Natural killer cell treated with Interleukin-12 subunit alpha and Interleukin-12 subunit beta and Interleukin-15 and Interleukin-18, amount 100 ng/mL, for 72 hours (primary cell): ENCODE results near the gene DENND2A. TPM values are rescaled to one million over a fixed set of nuclear protein-coding genes. Genes with fewer than 3 reads are reported as not detected.

Source experiments
- ATAC-seq, 2 donors: fragments of 150-1000 bp; cut with Tn5 transposase in 1 of 2; sonication (Bioruptor Pico), chemical (Tn5 transposase) in 1 of 2; 2 replicates each; pipeline ENCODE4 v1.10.0; 2021
- DNase-seq: peaks from one replicate; pipeline ENCODE4 v3.0.0; 2022; ENCODE audit warnings: low spot score
- H3K27ac Mint-ChIP-seq, 2 donors: 1 replicate in 1 of 2; 2 replicates in 1 of 2; pipeline ENCODE4 v1.8.0; 2022; ENCODE audit warnings: mixed read lengths in 2 of 2, mild to moderate bottlenecking in 1 of 2, moderate library complexity in 1 of 2
- H3K27me3 Mint-ChIP-seq, 2 donors: 1 replicate in 1 of 2; 2 replicates in 1 of 2; pipeline ENCODE4 v1.8.0; 2022; ENCODE audit warnings: mixed read lengths in 2 of 2
- H3K36me3 Mint-ChIP-seq: one replicate; pipeline ENCODE4 v1.8.0; 2022; ENCODE audit warnings: mixed read lengths
- H3K4me1 Mint-ChIP-seq, 2 donors: 1 replicate in 1 of 2; 2 replicates in 1 of 2; pipeline ENCODE4 v1.8.0; 2022; ENCODE audit warnings: low read depth in 2 of 2, mixed read lengths in 2 of 2, mild to moderate bottlenecking in 1 of 2
- H3K4me3 Mint-ChIP-seq: one replicate; pipeline ENCODE4 v1.8.0; 2022; ENCODE audit warnings: mixed read lengths
- H3K9me3 Mint-ChIP-seq: 2 replicates; pipeline ENCODE4 v1.8.0; 2022; ENCODE audit warnings: mixed read lengths
- total RNA-seq, 2 donors: library from RNA; stranded (reverse); gene quantifications; one replicate each; pipeline ENCODE4 v1.2.3, GENCODE V29; 2022

Gene DENND2A
- not detected for total RNA-seq

DNA sequence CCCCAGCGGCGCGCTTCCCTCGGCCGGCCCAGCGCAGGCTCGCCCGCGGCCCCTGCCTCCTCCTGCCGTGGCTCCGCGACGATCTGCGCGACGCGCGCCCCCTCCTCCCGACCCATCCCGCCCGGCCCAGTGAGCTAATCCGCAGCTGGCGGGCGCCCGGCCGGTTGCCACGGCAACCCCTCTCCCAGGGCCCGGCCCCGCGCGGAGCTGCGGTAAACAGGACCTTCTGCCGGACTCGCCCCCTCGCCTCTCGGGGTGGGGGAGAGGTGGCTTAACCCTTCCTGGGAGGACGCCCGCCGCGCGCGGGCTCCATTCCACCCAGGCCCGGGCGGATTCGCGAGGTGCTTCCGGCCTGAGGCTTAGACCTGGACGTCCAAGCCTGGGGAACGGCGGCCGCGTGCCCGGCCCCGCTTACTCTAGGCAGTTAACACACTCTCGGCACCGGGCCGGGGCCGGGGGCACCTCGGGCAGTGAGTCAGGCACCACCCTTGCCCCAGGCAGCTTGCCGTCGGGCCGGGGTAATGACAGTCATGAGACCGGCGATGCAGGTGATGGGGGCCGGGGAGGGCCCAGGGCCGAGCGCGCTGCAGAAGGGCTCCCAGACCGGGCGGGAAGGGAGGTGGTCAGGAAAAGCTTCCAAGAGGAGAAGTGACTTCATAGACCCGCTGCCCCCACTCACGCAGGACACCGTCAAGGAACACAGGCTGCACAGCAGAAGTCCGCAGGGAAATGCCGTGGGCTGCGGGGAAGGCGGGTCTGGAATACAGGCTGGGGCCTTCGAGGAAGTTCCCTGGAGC lies at the start of gene DENND2A:
DENND2A (minus strand) TSS at position 87 of the 797 bp plus-strand sequence. CDS start 38,416 bp downstream, outside the sequence.
- H3K36me3 Mint-ChIP-seq: no peaks in the 10 kb centered on the region
- no peak within 1 kb of the TSS for H3K27ac Mint-ChIP-seq
- H3K9me3 Mint-ChIP-seq: no peaks in the 10 kb centered on the region
- peaks cover 50 to 51% of the 10 kb centered on the region in 2 donors for H3K27me3 Mint-ChIP-seq
- ATAC-seq: peak in 1 of 2 donors; percentile 24
- no peak for DNase-seq
- peak within 1 kb of the TSS; percentile 58 for H3K4me3 Mint-ChIP-seq
- peaks cover 9 to 14% of the 10 kb centered on the region in 2 donors for H3K4me1 Mint-ChIP-seq

- DNase-seq (no peak), ATAC-seq (no peak)
- H3K27me3 Mint-ChIP-seq: no peaks in the 10 kb centered on the region
- H3K4me1 Mint-ChIP-seq: peaks cover 17% of the 10 kb centered on the region in 2 donors
- no peaks in the 10 kb centered on the region for H3K36me3 Mint-ChIP-seq
- no peak overlapping the region for H3K4me3 Mint-ChIP-seq
- H3K27ac Mint-ChIP-seq: no peak overlapping the region
- no peaks in the 10 kb centered on the region for H3K9me3 Mint-ChIP-seq
These were observed 48.9 kb upstream of the DENND2A start for GRCh38 chr7:140689199-140690152.

DNA sequence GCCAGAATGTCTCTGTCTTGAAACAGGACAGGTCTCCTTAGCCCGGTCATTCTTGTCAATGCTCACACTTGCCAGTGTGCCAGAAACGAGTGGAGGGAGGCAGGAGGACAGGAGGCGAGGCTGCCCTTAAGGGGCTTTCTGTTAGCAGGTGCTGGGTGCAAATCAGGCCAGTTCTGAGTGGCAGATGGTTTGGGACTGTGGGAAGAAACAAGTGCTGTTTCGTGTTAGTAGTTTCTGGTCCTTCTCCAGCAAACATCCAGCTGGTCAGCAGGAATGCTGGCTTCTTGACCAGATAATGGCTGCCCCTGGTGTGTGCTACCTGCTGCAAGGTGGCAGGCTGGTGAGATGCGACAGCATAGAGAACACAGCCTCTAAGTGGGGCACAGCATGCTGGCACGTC lies 47.7 kb upstream of the DENND2A start:
- H3K27ac Mint-ChIP-seq: no peak overlapping the region
- DNase-seq: no peak
- no peaks in the 10 kb centered on the region for H3K27me3 Mint-ChIP-seq

DNA sequence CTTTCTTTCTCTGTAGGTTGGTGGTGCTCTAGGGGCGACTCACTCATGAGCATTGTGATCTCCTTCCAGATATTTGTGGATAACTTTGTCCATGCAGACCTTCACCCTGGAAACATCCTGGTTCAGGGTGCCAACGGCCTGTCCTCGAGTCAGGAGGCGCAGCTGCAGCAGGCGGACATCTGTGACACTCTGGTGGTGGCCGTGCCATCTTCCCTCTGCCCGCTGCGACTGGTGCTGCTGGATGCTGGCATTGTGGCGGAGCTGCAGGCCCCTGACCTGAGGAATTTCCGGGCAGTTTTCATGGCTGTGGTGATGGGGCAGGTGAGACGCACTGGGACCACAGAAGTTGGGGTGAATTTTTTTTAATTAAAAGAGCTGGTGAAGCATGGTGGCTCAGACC lies 46.3 kb upstream of the DENND2A start:
- no peaks in the 10 kb centered on the region for H3K27me3 Mint-ChIP-seq
- ATAC-seq: no peak

More for the DNA sequence above, 47.7 kb upstream of the DENND2A start:
- Mint-ChIP-seq H3K9me3 (no peaks in the 10 kb centered on the region), H3K4me3 (no peak overlapping the region), H3K4me1 (peaks cover 14 to 15% of the 10 kb centered on the region in 2 donors), H3K36me3 (no peaks in the 10 kb centered on the region)
- ATAC-seq: no peak

DNA sequence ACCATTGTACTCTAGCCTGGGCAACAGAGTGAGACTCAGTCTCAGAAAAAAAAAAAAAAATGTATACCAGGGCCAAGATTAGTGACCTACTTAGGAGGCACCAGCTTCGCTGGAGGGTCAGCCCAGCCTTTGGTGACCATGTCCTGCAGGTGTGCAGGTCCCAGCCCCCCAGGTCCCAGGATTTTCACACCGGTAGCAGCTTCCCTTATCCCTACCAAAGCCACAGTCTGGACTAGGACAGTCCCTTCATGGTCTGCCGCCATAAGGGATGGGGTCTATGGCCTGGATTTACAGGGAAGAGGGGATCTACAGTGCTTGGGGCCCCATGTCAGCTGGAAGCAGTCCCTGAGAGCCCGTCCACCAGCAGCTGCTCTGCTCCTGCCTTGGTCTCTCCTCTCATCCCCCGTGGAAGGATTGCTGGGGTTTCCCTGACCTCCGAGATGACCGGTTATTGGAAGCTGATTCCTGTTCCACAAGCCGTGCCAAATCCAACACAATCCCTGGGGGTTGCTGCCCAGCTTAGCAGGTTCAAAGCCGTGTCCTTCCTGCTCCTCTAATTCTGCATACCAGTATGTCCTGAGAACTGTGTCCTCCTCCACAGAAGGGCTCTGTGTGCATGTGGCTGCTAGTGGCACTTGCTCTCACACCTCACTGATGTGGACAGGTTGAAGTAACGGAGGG lies 44.9 kb upstream of the DENND2A start:
- Mint-ChIP-seq H3K27ac (no peak overlapping the region), H3K4me3 (no peak overlapping the region), H3K4me1 (no peaks in the 10 kb centered on the region), H3K9me3 (no peaks in the 10 kb centered on the region), H3K27me3 (no peaks in the 10 kb centered on the region), H3K36me3 (no peaks in the 10 kb centered on the region)
- no peak for ATAC-seq
- no peak for DNase-seq

More for the DNA sequence above, 46.3 kb upstream of the DENND2A start:
- Mint-ChIP-seq H3K4me1 (peaks cover under 1 to 1% of the 10 kb centered on the region in 2 donors), H3K36me3 (no peaks in the 10 kb centered on the region), H3K9me3 (no peaks in the 10 kb centered on the region), H3K27ac (no peak overlapping the region), H3K4me3 (no peak overlapping the region)
- no peak for DNase-seq

DNA sequence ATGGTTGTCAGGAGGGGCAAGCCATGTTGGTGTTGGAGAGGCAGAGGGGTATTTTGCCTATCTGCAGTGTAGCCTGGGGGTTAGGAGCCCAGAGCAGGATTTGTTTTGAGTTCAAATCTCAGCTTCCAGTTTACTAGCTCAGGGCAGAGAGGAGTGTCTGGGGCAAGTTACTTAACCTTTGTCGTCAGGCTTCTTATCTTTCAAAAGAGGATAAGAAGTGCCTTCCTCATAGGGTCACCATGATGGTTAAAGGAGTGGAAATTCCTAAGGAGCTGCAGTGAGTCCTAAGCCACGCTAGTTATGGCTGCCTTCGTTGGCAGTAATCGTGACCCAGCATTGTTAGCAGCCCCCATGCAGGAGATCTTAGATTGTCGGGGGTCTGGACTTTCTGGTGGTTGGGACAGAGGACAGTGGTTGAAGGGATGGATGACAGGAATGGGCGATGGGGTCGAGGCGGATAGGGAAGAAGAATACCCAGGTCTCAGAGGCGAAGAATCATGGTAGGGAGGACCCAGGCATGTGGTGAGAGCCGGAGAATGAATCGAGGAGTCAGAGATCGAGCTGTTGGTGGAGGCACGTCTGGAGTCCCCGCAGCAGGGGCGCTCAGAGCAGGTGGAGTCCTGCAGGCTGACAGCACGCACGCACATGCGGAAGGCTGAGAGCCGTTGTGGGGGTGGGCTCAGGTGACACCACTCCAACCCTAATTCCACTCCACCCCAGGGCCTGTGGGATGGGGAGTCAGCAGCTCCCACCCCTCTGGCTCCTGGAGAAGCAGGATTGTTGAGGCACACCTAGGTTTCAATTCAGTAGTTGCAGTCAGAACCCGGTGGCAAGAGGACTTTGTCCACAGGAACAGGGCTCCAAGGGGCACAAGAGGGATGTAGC lies 43.7 kb upstream of the DENND2A start:
- Mint-ChIP-seq H3K4me1 (no peaks in the 10 kb centered on the region), H3K36me3 (no peaks in the 10 kb centered on the region), H3K9me3 (no peaks in the 10 kb centered on the region), H3K27me3 (no peaks in the 10 kb centered on the region), H3K4me3 (no peak overlapping the region), H3K27ac (no peak overlapping the region)
- peak; percentile 45 for DNase-seq
- ATAC-seq: peak in 1 of 2 donors; percentile 13

- H3K27ac Mint-ChIP-seq: no peak overlapping the region
These were observed 43.0 kb upstream of the DENND2A start for GRCh38 chr7:140683657-140684056.

GRCh38 chr7:140681766-140682165 lies 41.2 kb upstream of the DENND2A start:
- no peak for ATAC-seq
- Mint-ChIP-seq H3K4me3 (no peak overlapping the region), H3K36me3 (no peaks in the 10 kb centered on the region), H3K4me1 (peaks cover 6 to 9% of the 10 kb centered on the region in 2 donors), H3K9me3 (no peaks in the 10 kb centered on the region), H3K27ac (no peak overlapping the region), H3K27me3 (no peaks in the 10 kb centered on the region)
- DNase-seq: peak; percentile 40

More at GRCh38 chr7:140683657-140684056, 43.0 kb upstream of the DENND2A start:
- no peaks in the 10 kb centered on the region for H3K9me3 Mint-ChIP-seq
- ATAC-seq: no peak
- H3K4me3 Mint-ChIP-seq: no peak overlapping the region
- no peaks in the 10 kb centered on the region for H3K27me3 Mint-ChIP-seq
- no peaks in the 10 kb centered on the region for H3K4me1 Mint-ChIP-seq
- no peaks in the 10 kb centered on the region for H3K36me3 Mint-ChIP-seq
- DNase-seq: peak; percentile 10

DNA sequence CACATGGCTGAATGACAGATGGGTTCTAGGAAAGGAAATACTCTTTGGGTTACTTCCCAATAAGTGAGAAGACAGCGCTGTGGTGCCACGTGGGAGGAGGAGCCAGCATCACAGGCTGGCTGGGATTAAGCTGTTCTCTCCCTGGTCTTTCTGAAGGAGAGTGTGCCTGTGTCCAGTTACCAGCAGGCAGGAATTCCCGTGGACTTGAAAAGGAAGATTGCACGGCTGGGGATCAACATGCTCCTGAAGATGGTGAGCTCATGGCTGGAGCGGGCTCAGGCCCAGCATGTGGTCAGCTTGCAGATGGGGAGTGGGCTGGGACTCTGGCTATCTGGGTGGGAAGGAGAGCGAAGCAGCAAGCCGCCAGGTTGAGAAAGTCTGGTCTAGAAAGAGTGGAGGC lies 40.3 kb upstream of the DENND2A start:
- peaks cover 6 to 15% of the 10 kb centered on the region in 2 donors for H3K4me1 Mint-ChIP-seq
- H3K36me3 Mint-ChIP-seq: no peaks in the 10 kb centered on the region
- ATAC-seq (no peak), DNase-seq (peak; percentile 16)
- H3K9me3 Mint-ChIP-seq: no peaks in the 10 kb centered on the region
- no peaks in the 10 kb centered on the region for H3K27me3 Mint-ChIP-seq
- H3K4me3 Mint-ChIP-seq: no peak overlapping the region
- no peak overlapping the region for H3K27ac Mint-ChIP-seq

GRCh38 chr7:140679186-140679585 lies 38.6 kb upstream of the DENND2A start:
- no peaks in the 10 kb centered on the region for H3K9me3 Mint-ChIP-seq
- ATAC-seq (no peak), DNase-seq (peak; percentile 8)
- H3K27ac Mint-ChIP-seq: no peak overlapping the region
- no peak overlapping the region for H3K4me3 Mint-ChIP-seq
- H3K4me1 Mint-ChIP-seq: peaks cover 18 to 19% of the 10 kb centered on the region in 2 donors
- H3K27me3 Mint-ChIP-seq: no peaks in the 10 kb centered on the region
- no peaks in the 10 kb centered on the region for H3K36me3 Mint-ChIP-seq

DNA sequence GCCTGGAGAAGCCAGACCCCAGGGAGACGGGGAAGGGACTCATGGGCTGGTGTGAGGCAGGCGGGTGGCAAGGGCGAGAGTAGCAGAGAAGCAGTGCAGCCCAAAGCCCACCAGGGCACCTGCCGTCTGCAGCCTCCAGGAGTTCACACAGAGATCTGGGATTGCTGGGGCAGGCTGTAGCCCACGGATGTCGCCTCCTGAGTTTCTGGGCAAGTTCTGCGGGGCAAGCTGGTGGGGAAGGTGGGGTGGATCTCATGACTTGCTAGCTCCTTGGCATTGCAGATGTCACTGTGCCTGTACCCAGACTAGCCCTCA lies 38.2 kb upstream of the DENND2A start:
- Mint-ChIP-seq H3K9me3 (no peaks in the 10 kb centered on the region), H3K4me1 (peaks cover 21% of the 10 kb centered on the region in 2 donors), H3K27me3 (no peaks in the 10 kb centered on the region), H3K27ac (no peak overlapping the region), H3K36me3 (no peaks in the 10 kb centered on the region), H3K4me3 (no peak overlapping the region)
- no peak for ATAC-seq
- DNase-seq: peak; percentile 48

- H3K36me3 Mint-ChIP-seq: no peaks in the 10 kb centered on the region
- ATAC-seq (no peak), DNase-seq (peak; percentile 50)
- no peaks in the 10 kb centered on the region for H3K9me3 Mint-ChIP-seq
- H3K27me3 Mint-ChIP-seq: no peaks in the 10 kb centered on the region
- peaks cover 24% of the 10 kb centered on the region in 2 donors for H3K4me1 Mint-ChIP-seq
- H3K4me3 Mint-ChIP-seq: no peak overlapping the region
- no peak overlapping the region for H3K27ac Mint-ChIP-seq
These were observed 37.6 kb upstream of the DENND2A start for GRCh38 chr7:140678081-140678815.
